ENCODE measurements around the gene GPC1.
"Not testable (repeated sequence)": the region's sequence is repeated elsewhere in the genome, so short reads cannot be mapped to it uniquely, and the experiment has no call there.

The GPC1 gene

GRCh38 chr2:240435457-240435947 is at the start of gene GPC1:
GPC1 (plus strand) TSS chr2:240435663; CDS start chr2:240435919, 256 bp downstream.
- peak in 38 of 42 donors; percentile 35 to 86 (median 68) for DNase-seq
- intact Hi-C loops (cut with DNase I), result loop anchor here (5.0 kb wide), 1 partner anchor 283 kb away; no protein-coding TSS in a partner anchor

GRCh38 chr2:240386326-240386725 is 49.1 kb upstream of the GPC1 start:
- intact Hi-C loops (cut with DNase I), result no loop called here
- no peak for DNase-seq

GRCh38 chr2:240386743-240387142 is 48.7 kb upstream of the GPC1 start:
- intact Hi-C loops (cut with DNase I); DNase-seq: not testable (repeated sequence)

- no peak for DNase-seq
- intact Hi-C loops (cut with DNase I), result no loop called here
Measured at GRCh38 chr2:240387325-240387668, 48.2 kb upstream of the GPC1 start.

- DNase-seq, result peak in 40 of 42 donors; percentile 13 to 88 (median 56)
- intact Hi-C loops (cut with DNase I), result no loop called here
Measured at GRCh38 chr2:240387669-240388358, 47.6 kb upstream of the GPC1 start.

GRCh38 chr2:240388471-240389301 is 46.8 kb upstream of the GPC1 start:
- no peak for DNase-seq
- intact Hi-C loops (cut with DNase I), result no loop called here

GRCh38 chr2:240389302-240389805 is 46.1 kb upstream of the GPC1 start:
- intact Hi-C loops (cut with DNase I), result no loop called here
- DNase-seq, result no peak

GRCh38 chr2:240390091-240391073 is 45.1 kb upstream of the GPC1 start:
- intact Hi-C loops (cut with DNase I), result no loop called here
- peak in 1 of 42 donors; percentile 5 for DNase-seq

GRCh38 chr2:240391111-240392051 is 44.1 kb upstream of the GPC1 start:
- peak in 2 of 42 donors; percentile 10 to 24 for DNase-seq
- intact Hi-C loops (cut with DNase I), result no loop called here

GRCh38 chr2:240392084-240392947 is 43.1 kb upstream of the GPC1 start:
- DNase-seq, result peak in 4 of 42 donors; percentile 2 to 20 (median 12)
- intact Hi-C loops (cut with DNase I), result no loop called here

GRCh38 chr2:240392948-240393830 is 42.3 kb upstream of the GPC1 start:
- intact Hi-C loops (cut with DNase I), result no loop called here
- peak in 7 of 42 donors; percentile 0 to 26 (median 13) for DNase-seq

GRCh38 chr2:240393831-240394410 is 41.5 kb upstream of the GPC1 start:
- intact Hi-C loops (cut with DNase I), result no loop called here

GRCh38 chr2:240394549-240394948 is 40.9 kb upstream of the GPC1 start:
- intact Hi-C loops (cut with DNase I), result no loop called here
- peak in 5 of 42 donors; percentile 3 to 17 (median 12) for DNase-seq

More at GRCh38 chr2:240393831-240394410, 41.5 kb upstream of the GPC1 start:
- peak in 7 of 42 donors; percentile 2 to 27 (median 12) for DNase-seq

- intact Hi-C loops (cut with DNase I), result no loop called here
- peak in 1 of 42 donors; percentile 15 for DNase-seq
Measured at GRCh38 chr2:240395448-240395847, 40.0 kb upstream of the GPC1 start.
